ENCODE data around the gene LCE2D. TPM values are rescaled to one million over a fixed set of nuclear protein-coding genes. Genes with fewer than 3 reads are reported as not detected.
A peak's percentile ranks its signal among the peaks of the same experiment; 100 is the strongest.
"Not testable (repeated sequence)": the region's sequence is repeated elsewhere in the genome, so short reads cannot be mapped to it uniquely, and the experiment has no call there.

Gene LCE2D
- total RNA-seq, 3 donors from 2014 or later, result not detected

GRCh38 chr1:152654110-152654509 is 9.1 kb upstream of the LCE2D start:
- TF ChIP-seq CTCF (IDR thresholded peaks at IDR 0.05), result peak; percentile 33
- intact Hi-C loops (cut with DNase I, micrococcal nuclease), result no loop called here

GRCh38 chr1:152656459-152656858 is 6.7 kb upstream of the LCE2D start:
- Histone ChIP-seq H3K36me3 (ENCODE audit: low read depth) (no peaks in the 10 kb centered on the region), H3K4me3 (no peak overlapping the region), H3K4me1 (ENCODE audit: low read depth) (no peaks in the 10 kb centered on the region), H3K9me3 (no peaks in the 10 kb centered on the region)
- no peak for DNase-seq
- intact Hi-C loops (cut with DNase I, micrococcal nuclease), result no loop called here
- no peak for TF ChIP-seq CTCF (IDR thresholded peaks at IDR 0.05)
- no peak for ATAC-seq

More at GRCh38 chr1:152654110-152654509, 9.1 kb upstream of the LCE2D start:
- no peaks in the 10 kb centered on the region for H3K36me3 ChIP-seq (ENCODE audit: low read depth)
- no peak overlapping the region for H3K4me3 ChIP-seq
- peak; percentile 61 for ATAC-seq
- no peaks in the 10 kb centered on the region for H3K9me3 ChIP-seq
- DNase-seq, result peak in 2 of 3 donors; percentile 37 to 73
- no peaks in the 10 kb centered on the region for H3K4me1 ChIP-seq (ENCODE audit: low read depth)

DNA sequence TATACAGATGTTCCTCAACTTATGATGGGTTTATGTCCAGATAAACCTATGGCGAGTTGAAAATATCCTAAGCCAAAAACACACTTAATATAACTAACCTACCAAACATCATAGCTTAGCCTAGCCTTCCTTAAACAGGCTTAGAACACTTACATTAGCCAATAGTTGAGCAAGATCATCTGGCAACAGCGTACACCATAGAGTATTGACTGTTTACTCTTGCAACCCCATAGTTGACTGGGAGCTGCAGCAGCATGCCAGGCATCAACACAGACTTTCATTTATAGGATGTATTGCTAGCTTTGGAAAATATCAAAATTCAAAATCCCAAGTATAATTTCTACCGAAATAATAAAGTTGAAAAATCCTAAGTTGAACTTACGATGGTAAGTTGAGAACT is 5.5 kb upstream of the LCE2D start:
- Histone ChIP-seq H3K9me3 (no peaks in the 10 kb centered on the region), H3K4me1 (ENCODE audit: low read depth) (no peaks in the 10 kb centered on the region), H3K36me3 (ENCODE audit: low read depth) (no peaks in the 10 kb centered on the region), H3K4me3 (no peak overlapping the region)
- ATAC-seq, result no peak
- no peak for DNase-seq
- intact Hi-C loops (cut with DNase I, micrococcal nuclease), result no loop called here
- no peak for TF ChIP-seq CTCF (IDR thresholded peaks at IDR 0.05)

GRCh38 chr1:152658649-152659048 is 4.5 kb upstream of the LCE2D start:
- H3K36me3 ChIP-seq (ENCODE audit: low read depth), result no peaks in the 10 kb centered on the region
- ATAC-seq, result no peak
- intact Hi-C loops (cut with DNase I, micrococcal nuclease), result no loop called here
- TF ChIP-seq CTCF (IDR thresholded peaks at IDR 0.05), result no peak
- H3K4me1 ChIP-seq (ENCODE audit: low read depth), result no peaks in the 10 kb centered on the region
- DNase-seq, result no peak
- H3K4me3 ChIP-seq, result no peak overlapping the region
- no peaks in the 10 kb centered on the region for H3K9me3 ChIP-seq

DNA sequence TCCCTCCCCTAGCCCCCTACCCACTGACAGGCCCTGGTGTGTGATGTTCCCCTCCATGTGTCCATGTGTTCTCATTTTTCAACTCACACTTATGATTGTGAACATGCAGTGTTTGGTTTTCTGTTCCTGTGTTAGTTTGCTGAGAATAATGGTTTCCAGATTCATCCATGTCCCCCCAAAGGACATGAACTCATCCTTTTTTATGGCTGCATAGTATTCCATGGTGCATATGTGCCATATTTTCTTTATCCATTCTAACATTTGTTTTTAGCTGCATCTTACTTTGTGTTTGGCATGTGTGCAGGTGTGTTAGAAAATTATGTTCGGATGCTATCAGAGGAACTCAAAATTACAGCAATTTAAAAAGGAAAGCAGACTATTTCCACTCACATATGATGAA is 3.0 kb downstream of the LCE2D start:
- ATAC-seq; H3K9me3 ChIP-seq; DNase-seq; H3K36me3 ChIP-seq (ENCODE audit: low read depth); intact Hi-C loops (cut with DNase I, micrococcal nuclease); H3K4me1 ChIP-seq (ENCODE audit: low read depth); H3K4me3 ChIP-seq: not testable (repeated sequence)

DNA sequence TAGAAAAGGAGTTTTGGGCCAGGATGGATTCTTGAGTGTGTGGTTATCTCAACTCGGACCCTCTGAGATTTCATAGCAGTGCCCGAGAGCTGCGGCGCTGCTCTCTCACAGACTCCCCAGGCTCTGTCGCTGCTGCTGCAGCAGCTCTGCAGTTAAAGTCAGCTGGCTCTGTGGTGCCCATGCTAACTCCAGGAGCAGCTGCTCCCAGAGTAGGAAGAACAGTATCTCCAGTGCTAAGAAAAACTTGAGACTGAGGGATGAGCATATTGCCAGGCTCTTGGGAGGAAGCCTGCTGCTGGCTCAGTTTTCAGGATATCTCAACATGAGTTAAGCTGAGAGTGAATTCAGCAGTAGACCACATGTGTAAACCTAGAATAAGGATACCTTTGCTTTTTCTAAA is 4.5 kb downstream of the LCE2D start:
- ATAC-seq (no peak), DNase-seq (no peak)
- Histone ChIP-seq H3K9me3 (no peaks in the 10 kb centered on the region), H3K36me3 (ENCODE audit: low read depth) (no peaks in the 10 kb centered on the region), H3K4me3 (no peak overlapping the region), H3K4me1 (ENCODE audit: low read depth) (no peaks in the 10 kb centered on the region)
- no peak for TF ChIP-seq CTCF (IDR thresholded peaks at IDR 0.05)
- intact Hi-C loops (cut with DNase I, micrococcal nuclease), result no loop called here
